GM18507 (cell line): Measurements from ENCODE around the gene PCDHGA9.
"Not testable (repeated sequence)": the region's sequence is repeated elsewhere in the genome, so short reads cannot be mapped to it uniquely, and the experiment has no call there.

Experiments
- DNase-seq: peaks from one replicate; pipeline ENCODE4 v3.0.0; 2011; ENCODE audit warnings: low read depth; ENCODE audit not compliant: insufficient read length; ENCODE audit errors: extremely low spot score
- FAIRE-seq: peaks from 2 replicates; lab custom pipeline; 2011; peaks lifted over from hg19 to GRCh38; lab: Jason Lieb, UNC

Gene PCDHGA9

GRCh38 chr5:141402553-141403243 lies at the start of gene PCDHGA9:
Gene PCDHGA9, plus strand, starts transcription at chr5:141402778. Its CDS starts 175 bp downstream, at chr5:141402953.
- no peak for DNase-seq
- FAIRE-seq, result no peak

DNA sequence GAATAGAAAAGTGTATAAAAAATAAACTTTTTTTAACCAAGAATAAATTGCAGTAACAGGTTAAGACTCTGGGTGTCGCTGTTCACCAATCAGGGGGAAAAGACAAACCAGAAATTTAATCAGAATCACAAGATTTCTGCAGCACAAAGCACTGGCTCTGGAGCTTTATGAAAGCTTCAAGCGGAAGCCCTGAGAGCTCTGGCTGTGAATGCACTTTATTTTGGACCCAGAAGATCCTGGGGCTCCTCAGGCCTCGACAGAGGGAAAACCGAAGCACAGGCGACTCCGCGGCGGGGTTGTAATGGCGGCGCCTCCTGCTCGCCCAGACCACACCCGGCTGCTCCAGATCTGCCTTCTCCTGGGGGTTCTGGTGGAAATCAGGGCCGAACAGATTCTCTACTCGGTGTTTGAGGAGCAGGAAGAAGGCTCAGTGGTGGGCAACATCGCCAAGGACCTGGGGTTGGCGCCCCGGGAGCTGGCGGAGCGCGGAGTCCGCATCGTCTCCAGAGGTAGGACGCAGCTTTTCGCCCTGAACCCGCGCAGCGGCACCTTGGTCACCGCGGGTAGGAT lies 47.6 kb upstream of the PCDHGA9 start, which contains the start of gene PCDHGA4:
Gene PCDHGA4, plus strand, starts transcription at position 122 of the 570 bp plus-strand sequence. Its CDS starts 87 bp downstream, at position 209.
- no peak for DNase-seq
- no peak for FAIRE-seq

GRCh38 chr5:141355641-141356040 lies 46.9 kb upstream of the PCDHGA9 start:
- FAIRE-seq, result no peak

GRCh38 chr5:141356133-141356532 lies 46.4 kb upstream of the PCDHGA9 start:
- DNase-seq, result no peak
- no peak for FAIRE-seq

More at GRCh38 chr5:141355641-141356040, 46.9 kb upstream of the PCDHGA9 start:
- DNase-seq, result no peak

DNA sequence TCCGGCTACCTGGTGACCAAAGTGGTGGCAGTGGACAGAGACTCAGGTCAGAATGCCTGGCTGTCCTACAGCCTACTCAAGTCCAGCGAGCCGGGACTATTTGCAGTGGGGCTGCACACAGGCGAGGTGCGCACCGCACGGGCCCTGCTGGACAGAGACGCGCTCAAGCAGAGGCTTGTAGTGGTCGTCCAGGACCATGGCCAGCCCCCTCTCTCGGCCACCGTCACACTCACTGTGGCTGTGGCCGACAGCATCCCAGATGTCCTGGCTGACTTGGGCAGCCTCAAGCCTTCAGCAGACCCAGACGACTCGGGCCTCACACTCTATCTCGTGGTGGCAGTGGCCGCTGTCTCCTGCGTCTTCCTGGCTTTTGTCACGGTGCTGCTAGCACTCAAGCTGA lies 45.6 kb upstream of the PCDHGA9 start:
- no peak for DNase-seq
- FAIRE-seq, result no peak

DNA sequence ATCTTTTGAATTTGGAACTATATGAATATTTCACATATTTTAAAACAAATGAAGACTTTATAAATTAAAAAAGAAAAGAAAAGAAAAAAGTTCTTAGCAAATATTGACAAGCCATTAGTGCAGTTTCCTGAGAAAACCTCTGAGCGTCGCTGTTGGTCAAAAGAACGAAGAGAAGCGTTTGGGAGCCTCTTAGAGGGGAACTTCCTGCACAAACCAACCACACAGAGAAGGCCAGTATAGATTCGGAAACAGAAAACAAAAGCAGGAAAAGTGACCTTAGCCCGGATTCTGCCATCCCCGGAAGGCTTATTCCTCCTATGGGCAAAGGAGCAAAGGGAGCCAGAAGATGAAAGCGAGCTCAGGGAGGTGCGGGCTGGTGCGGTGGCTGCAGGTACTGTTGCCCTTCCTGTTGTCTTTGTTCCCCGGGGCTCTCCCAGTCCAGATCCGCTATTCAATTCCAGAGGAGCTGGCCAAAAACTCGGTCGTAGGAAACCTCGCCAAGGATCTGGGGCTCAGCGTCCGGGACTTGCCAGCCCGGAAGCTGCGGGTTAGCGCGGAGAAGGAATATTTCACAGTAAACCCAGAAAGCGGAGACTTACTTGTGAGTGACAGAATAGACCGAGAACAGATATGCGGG lies 42.7 kb upstream of the PCDHGA9 start, which contains the start of gene PCDHGB2:
Gene PCDHGB2, plus strand, starts transcription at position 205 of the 637 bp plus-strand sequence. Its CDS starts 142 bp downstream, at position 347.
- FAIRE-seq, result peak; percentile 24
- DNase-seq, result peak; percentile 18

DNA sequence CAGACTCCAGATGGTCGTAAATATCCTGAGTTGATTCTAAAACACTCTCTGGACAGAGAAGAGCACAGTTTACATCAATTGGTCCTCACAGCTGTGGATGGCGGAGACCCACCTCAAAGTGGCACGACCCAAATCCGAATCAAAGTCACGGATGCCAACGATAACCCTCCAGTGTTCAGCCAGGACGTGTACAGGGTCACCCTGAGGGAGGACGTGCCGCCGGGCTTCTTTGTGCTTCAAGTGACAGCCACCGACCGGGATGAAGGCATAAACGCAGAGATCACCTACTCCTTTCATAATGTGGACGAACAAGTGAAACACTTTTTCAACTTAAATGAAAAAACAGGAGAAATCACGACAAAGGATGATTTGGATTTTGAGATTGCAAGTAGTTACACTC lies 41.9 kb upstream of the PCDHGA9 start:
- no peak for FAIRE-seq

GRCh38 chr5:141362719-141363118 lies 39.9 kb upstream of the PCDHGA9 start:
- DNase-seq, result no peak
- FAIRE-seq, result no peak

More for the DNA sequence above, 41.9 kb upstream of the PCDHGA9 start:
- DNase-seq, result no peak

DNA sequence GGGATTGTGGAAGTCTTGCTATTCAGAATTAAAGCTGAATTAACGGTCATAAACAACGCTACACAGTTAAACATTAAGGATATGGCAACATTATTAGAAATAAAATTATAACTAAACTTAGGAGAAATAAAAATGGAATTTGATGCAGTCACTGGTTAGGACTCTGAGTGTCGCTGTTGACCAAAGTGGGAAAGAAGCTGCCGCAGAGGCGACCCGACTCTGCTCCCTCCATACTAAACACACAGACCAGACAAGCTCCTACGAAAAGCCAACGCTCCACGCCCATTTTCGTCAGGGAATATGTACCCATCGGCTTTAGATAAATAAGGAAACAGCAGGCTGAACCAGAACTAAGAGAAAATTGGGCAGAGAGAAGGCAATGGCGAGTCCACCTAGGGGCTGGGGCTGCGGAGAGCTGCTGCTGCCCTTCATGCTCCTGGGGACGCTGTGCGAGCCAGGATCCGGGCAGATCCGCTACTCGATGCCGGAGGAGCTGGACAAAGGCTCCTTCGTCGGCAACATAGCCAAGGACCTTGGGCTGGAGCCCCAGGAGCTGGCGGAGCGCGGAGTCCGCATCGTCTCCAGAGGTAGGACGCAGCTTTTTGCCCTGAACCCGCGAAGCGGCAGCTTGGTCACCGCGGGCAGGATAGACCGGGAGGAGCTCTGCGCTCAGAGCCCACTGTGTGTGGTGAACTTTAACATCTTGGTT lies 38.5 kb upstream of the PCDHGA9 start, which contains the start of gene PCDHGA5:
Gene PCDHGA5, plus strand, starts transcription at position 211 of the 709 bp plus-strand sequence. Its CDS starts 169 bp downstream, at position 380.
- no peak for DNase-seq
- no peak for FAIRE-seq

DNA sequence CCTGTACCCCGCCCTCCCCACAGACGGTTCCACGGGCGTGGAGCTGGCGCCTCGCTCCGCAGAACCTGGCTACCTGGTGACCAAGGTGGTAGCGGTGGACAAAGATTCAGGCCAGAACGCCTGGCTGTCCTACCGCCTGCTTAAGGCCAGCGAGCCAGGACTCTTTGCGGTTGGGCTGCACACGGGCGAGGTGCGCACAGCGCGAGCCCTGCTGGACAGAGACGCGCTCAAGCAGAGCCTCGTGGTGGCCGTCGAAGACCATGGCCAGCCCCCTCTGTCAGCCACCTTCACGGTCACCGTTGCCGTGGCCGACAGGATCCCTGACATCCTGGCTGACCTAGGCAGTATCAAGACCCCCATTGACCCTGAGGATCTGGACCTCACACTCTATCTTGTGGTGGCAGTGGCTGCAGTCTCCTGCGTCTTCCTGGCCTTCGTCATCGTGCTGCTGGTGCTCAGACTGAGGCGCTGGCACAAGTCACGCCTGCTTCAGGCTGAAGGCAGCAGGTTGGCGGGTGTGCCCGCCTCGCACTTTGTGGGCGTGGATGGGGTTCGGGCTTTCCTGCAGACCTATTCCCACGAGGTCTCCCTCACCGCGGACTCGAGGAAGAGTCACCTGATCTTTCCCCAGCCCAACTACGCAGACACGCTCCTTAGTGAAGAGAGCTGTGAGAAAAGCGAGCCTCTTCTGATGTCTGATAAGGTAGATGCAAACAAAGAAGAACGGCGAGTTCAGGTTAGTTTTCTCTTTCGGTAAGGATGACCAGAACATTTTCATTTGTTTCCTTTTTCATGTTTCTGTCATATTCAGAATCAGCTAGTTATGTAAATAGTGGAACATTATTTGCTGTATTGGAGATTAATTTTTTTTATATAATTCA lies 36.3 kb upstream of the PCDHGA9 start:
- no peak for DNase-seq
- FAIRE-seq, result no peak

DNA sequence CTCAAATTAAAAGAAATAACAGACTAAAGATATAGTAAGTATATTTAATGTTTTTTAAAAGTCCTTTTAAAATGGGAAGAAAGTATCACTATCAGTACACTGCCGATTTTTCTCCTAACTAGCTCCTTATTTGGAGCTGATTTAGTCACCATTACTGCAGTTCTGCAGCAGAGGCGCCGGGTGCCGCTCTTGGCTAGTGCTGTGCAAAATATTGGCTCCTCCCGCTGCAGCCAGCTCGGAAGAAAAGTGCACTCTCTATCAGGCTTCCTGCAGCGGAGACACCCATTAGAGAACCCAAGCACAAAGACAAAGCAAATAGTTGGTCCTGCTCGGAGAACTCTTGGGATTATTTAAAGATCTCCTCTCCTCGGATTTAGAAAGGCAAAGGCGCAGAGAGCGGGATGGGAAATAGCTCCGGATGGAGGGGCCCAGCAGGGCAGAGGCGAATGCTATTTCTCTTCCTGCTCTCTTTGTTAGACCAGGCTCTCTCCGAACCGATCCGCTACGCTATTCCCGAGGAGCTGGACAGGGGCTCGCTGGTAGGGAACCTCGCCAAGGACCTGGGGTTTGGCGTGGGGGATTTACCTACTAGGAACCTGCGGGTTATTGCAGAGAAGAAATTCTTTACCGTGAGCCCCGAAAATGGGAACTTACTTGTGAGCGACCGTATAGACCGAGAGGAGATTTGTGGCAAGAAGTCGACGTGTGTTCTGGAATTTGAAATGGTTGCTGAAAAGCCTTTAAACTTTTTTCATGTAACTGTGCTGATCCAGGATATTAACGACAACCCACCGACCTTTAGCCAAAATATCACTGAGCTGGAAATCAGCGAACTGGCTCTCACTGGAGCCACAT lies 32.4 kb upstream of the PCDHGA9 start, which contains the start of gene PCDHGB3:
Gene PCDHGB3, plus strand, starts transcription at position 249 of the 855 bp plus-strand sequence. Its CDS starts 153 bp downstream, at position 402.
- FAIRE-seq (no peak), DNase-seq (peak; percentile 17)

- FAIRE-seq (no peak), DNase-seq (no peak)
These were observed 30.8 kb upstream of the PCDHGA9 start for GRCh38 chr5:141371572-141372475.

DNA sequence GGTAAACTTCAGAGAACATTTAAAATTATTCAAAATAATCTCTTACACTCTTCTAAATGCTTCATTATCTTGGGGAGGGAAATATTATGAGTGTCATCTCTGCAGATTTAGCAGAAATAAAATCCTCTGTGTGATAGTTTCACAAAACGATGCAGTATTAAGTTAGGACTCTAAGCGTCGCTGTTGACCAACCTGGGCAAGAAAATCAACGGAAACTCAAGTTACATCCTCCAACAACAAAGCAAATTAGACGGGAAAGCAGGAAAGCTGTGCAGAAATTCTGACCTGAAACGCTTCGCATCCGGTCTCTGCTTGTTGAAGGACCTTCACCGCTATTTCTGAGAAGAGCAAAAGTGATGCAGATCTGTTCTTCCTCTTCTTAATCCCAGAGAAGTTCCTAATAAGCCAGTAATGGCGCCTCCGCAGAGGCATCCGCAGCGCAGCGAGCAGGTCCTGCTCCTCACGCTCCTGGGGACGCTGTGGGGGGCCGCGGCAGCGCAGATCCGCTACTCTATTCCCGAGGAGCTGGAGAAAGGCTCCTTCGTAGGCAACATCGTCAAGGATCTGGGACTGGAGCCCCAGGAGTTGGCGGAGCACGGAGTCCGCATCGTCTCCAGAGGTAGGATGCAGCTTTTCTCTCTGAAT lies 28.8 kb upstream of the PCDHGA9 start, which contains the start of gene PCDHGA6:
Gene PCDHGA6, plus strand, starts transcription at position 219 of the 645 bp plus-strand sequence. Its CDS starts 193 bp downstream, at position 412.
- FAIRE-seq (no peak), DNase-seq (no peak)

GRCh38 chr5:141374627-141375026 lies 28.0 kb upstream of the PCDHGA9 start:
- no peak for FAIRE-seq

GRCh38 chr5:141375444-141376155 lies 27.0 kb upstream of the PCDHGA9 start:
- not testable (repeated sequence) for DNase-seq, FAIRE-seq

More at GRCh38 chr5:141374627-141375026, 28.0 kb upstream of the PCDHGA9 start:
- no peak for DNase-seq
